Activated naive CD8-positive, alpha-beta T cell treated with anti-CD3 and anti-CD28 coated beads, Interleukin-2, amount 50 U/mL, for 16 hours (primary cell): ENCODE data around the gene KLF2.

ENCODE experiments used
- DNase-seq: peaks from one replicate; pipeline ENCODE4 v3.0.0-alpha.2; 2020; ENCODE audit warnings: low read depth, low spot score

KLF2 gene

GRCh38 chr19:16363133-16363851, 38.7 kb downstream of the KLF2 start:
- no peak for DNase-seq

DNA sequence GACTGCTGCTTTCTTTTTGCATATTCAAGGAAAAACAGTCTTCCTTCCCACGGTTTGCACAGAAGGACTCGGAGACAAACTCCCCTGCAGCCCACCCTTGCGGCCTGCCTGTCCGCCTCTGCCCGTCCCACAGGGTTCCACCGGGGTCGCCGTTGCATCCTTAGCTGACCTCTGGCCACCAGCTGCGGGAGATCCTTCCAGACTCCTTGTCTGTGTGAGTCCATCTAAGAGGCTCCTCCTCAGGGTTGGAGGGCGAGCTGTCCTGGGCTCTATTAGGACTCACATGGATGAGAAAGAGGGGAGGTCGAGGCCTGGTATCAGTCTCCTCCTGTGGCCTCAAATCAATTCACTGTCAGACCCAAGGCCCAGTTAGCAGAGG, 39.2 kb downstream of the KLF2 start:
- DNase-seq, result no peak

GRCh38 chr19:16364231-16364865, 39.7 kb downstream of the KLF2 start:
- DNase-seq, result no peak

DNA sequence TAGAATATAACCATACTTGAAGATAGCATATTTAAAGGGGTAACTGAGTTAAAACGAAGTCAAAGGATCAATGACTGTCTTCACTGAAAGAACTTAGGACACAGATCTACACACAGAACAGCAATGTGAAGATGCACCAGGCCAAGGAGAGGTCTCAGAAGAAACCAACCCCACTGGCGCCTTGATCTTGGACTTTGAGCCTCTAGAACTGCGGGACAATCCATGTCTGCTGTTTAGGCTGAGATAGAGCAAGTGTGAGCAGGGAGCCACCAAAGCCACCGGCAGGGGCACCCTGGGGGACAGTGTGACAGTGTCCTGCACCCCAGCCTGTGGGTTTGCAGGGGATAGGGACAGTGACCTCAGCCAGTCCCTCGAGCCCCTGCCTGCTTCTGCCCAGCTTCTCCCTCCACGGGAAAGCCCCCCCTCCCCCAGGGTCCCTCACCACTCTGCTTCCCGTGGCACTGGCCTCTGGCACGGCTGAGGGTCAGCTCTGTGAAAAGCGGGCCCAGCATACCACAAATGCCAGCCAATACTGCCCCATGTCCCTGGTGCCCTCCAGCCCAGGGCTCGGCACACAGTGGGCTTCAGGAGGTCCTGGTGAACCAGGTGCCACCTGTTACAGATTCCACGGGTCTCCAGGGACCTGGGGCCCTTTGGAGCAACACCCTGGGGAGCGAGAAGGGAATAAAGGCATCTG, 40.8 kb downstream of the KLF2 start:
- DNase-seq, result no peak

GRCh38 chr19:16366056-16366432, 41.4 kb downstream of the KLF2 start:
- DNase-seq, result no peak

GRCh38 chr19:16366433-16367260, 42.0 kb downstream of the KLF2 start:
- DNase-seq, result no peak

DNA sequence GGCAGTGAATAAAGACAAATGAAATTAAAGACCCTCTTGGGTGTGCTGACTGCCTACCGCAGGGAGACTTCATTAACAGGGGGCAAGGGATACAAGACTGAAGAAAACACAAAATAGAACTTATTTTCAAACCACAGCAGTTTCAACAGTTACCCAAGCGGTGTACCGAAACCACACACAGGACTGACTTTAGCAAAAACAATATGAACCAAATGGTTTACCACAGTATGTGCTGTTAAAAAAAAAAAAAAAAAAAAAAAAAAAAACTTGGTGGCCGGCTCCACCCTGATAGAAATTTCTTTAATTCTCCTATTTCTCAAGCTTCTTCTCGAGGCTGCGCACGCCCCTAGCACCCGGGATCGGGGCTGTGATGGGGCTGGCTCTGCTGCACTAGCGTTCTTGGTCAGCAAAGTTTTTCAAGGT, 42.6 kb downstream of the KLF2 start:
- DNase-seq, result no peak

GRCh38 chr19:16368385-16369305, 44.0 kb downstream of the KLF2 start:
- no peak for DNase-seq

GRCh38 chr19:16369306-16369663, 44.7 kb downstream of the KLF2 start:
- DNase-seq, result no peak

DNA sequence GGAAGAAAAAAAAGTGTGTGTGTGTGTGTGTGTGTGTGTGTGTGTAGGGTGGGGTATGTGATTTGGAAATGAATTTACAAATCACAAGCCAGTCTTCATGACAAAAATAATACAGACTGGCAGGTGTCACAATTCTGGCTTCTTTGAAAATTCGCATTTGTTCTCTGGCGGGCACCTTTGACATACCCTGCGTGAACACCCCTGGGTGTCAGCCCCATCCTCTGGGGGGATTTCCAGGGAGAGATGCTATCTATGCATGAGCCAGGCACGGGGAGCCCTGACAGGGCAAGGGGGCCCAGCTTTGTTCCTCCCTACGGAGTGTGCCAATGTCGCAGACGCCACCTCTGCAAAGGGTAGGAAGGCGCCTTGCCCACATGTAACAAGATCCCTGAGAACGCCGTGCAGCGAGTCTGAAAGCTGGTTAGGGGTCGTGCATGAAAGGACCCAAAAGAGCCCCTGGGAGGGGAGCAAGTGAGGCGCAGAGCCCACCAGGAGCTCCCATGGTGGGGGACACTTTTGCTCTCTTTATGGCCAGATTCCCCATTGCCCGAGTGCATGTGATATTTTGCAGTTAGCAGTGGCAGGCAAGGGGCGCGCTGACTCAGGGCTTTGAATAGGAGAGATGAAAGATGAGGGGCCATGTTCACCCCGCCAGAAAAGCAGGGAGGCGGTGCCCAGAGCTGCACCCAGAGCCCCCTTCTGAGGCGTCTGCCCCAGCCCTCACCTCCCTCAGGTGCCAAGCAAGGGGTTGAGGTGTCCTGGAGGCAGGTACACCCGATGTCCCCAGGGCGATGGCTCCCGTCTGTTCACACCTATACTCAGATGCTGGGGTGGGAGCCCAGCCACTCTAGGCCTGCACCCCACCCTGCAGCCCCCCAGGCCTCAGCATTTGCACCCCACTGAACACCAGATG, 45.3 kb downstream of the KLF2 start:
- DNase-seq, result no peak

- no peak for DNase-seq
These were observed 46.2 kb downstream of the KLF2 start for GRCh38 chr19:16370641-16371391.

DNA sequence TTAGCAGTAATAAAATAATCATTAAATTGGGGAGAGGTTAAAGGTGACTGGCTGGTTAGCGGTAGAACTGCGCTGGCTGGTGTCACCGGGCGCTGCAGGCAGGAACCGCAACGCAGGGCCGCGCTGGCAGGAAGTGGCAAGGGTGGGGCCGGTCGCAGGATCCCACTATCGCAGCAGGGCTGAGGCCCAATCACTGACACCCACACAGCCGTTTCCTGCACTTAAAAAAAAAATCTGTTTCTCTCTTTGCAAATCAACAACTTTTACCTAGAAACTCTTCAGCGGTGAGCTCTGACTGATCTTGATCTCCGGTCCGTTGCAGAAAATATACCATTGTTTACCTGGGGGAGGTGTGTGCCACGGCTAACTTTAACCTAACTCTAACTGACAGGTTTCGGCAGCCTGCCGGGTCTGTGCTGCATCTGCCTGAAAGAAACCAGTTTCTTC, 46.9 kb downstream of the KLF2 start:
- DNase-seq, result peak; percentile 43

DNA sequence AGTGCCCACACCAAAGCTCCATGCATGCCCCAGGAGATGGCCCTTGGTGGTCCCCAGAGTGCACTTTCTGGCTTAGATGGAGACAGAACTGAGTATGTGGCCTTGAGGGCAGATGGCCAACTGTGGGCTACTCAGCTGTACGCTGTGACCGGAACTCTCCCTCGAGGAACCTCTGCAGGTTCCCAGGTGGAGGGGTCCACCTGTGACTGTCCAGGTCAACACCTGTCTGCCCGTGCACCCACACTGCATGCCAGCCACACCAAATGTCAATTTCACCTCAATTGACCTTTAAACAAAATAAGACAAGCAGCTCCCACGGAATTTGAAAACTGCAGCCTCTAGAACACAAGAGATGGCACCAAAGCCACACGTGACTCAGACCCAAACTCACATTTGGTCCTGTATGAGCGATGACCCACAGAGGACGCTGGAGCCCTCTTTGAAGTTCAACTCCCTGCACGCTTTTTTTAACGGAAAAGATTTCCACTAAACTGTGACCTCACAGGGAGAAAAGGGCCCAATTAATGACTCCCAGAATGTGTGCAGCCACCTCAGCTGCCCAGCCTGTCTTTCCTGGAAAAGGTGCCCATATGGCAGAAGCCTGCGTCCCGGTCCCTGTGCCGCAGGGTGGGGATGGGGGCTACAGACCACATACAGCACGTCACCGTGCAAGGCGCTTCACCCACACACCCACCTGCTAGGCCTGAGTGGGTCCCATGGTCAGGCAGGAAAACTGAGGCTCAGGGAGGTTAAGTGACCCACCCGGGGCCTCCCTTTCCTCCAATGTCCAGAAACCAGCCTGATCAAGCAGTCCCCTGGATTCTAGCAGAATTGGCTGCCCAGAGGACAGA, 47.7 kb downstream of the KLF2 start:
- no peak for DNase-seq

DNA sequence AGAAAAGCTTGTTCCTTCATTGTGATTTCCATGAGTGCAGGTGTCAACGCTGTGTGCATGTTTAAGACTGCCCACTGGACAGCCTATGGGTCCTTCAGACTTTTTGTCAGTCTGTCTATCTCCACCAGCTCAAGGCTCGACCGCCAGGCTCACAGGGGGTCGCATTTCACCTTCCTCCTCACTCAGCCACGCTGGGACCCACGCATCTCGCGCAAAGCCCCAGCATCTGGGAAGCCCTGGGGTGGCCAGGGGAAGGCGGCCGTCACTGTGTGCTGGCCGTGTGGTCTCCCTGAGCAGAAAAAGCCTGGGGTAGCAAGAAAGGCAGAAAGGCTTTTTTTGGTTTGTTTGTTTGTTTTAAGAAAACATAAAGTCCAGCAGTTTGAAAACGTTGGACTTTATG, 48.5 kb downstream of the KLF2 start:
- no peak for DNase-seq

DNA sequence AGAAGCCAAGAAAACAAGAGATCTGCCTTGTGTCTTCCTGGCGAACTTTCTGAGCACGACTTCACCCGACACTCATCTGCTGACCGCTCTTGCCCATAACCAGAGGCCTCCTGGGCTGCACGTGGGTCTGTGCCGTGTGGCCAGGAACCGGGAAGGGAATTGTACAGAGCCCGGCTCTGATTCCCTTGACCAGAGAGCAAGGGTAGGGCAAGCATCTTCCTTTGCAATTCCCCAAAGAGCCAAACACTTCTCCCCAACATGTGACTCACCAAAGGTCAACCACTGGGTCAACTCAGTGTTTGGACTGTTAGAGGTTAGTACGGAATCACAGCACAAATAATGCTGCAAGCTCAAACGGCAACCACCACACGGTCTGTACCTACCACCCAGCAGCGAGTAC, 48.9 kb downstream of the KLF2 start:
- DNase-seq, result no peak

DNA sequence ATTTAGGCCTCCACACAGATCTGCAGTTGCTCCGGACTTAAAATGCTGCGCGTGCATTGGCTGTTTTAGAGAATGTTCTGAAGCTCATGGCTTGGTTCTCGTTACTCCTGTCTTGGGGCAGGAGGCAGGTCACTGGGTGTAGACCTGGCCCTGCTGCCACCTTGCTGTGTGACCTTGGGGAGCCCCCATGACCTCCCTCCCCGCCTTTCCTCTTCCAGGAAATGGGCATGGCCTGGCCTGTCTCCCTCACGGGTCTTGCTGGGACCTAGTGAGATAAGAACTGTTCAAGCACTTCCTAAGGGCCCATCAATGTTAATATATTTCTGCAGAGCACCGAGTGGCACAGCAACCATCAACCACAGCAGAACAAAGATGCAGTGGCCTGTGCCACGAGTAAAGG, 49.4 kb downstream of the KLF2 start:
- no peak for DNase-seq

DNA sequence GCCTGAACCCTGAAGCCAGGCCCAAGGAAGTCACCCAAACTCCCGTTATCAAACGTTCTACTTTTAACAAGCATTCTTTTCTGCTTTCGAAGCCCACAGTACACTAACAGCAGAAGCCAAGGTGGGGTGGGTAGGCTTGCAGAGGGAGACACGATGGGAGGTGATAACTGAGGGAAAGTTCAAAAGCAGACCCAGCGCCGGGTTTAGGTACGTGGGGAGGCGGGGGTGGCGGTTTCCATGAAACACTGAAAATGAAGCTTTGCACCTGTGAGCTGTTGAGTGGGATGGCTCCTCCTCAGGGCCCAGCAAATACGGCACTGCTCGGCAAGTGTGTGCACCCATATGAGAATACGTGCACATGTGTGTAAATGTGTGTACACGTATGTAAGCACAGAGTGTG, 49.8 kb downstream of the KLF2 start:
- DNase-seq, result no peak
